Neural progenitor cell (in vitro differentiated cells): ENCODE results near the gene JAK1.

ENCODE experiments used
- EZH2phosphoT487 ChIP-seq: fragments of 200-600 bp; sonication (generic); IDR thresholded peaks from 2 replicates; pipeline ENCODE4 v1.6.1; 2017; ENCODE audit warnings: antibody characterized with exemption
- TF ChIP-seq, protein P1 (sequence below): fragments of 200-600 bp; sonication (generic); IDR thresholded peaks from 2 replicates; pipeline ENCODE4 v1.5.1; 2017; ENCODE audit warnings: antibody characterized with exemption, mild to moderate bottlenecking

- TF ChIP-seq, protein P1, sequence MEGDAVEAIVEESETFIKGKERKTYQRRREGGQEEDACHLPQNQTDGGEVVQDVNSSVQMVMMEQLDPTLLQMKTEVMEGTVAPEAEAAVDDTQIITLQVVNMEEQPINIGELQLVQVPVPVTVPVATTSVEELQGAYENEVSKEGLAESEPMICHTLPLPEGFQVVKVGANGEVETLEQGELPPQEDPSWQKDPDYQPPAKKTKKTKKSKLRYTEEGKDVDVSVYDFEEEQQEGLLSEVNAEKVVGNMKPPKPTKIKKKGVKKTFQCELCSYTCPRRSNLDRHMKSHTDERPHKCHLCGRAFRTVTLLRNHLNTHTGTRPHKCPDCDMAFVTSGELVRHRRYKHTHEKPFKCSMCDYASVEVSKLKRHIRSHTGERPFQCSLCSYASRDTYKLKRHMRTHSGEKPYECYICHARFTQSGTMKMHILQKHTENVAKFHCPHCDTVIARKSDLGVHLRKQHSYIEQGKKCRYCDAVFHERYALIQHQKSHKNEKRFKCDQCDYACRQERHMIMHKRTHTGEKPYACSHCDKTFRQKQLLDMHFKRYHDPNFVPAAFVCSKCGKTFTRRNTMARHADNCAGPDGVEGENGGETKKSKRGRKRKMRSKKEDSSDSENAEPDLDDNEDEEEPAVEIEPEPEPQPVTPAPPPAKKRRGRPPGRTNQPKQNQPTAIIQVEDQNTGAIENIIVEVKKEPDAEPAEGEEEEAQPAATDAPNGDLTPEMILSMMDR, result no peak
- TF ChIP-seq EZH2phosphoT487, result no peak
Measured at GRCh38 chr1:64920941-64921589, 45.3 kb downstream of the JAK1 start.
